AG08395 (cell line): ENCODE results near the gene DDX39B.
"Not testable (repeated sequence)": the region's sequence is repeated elsewhere in the genome, so short reads cannot be mapped to it uniquely, and the experiment has no call there.

ENCODE experiments used
- DNase-seq: peaks from one replicate; pipeline ENCODE4 v3.0.0; 2012; ENCODE audit warnings: mixed read lengths, low spot score

DDX39B gene

DNA sequence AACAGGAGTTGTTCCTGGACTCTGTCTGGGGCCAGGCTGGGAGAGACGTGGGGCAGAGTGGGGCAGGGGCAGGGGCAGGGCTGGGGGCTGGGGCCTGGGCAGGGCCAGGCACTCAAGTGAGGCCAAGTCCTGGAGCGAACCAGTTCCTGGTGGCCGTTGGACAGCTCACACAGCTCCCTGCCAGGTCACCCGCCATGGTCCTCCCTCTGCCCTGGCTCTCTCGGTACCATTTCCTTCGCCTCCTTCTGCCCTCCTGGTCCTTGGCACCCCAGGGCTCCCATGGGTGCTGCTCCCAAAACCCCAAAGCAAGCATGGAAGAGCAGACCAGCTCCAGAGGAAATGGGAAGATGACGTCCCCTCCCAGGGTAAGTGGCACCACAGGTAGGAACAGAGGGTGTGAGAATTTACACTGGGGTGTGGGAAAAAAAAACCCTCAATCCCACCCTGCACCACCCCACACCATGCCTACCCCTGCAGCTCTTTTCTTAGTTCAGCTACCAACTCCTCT lies 12.9 kb downstream of the DDX39B start, which contains the start of gene MCCD1:
TSS of gene MCCD1 (plus strand) at position 142 of the 508 bp plus-strand sequence. CDS start at position 195, 53 bp downstream.
- no peak for DNase-seq

DNA sequence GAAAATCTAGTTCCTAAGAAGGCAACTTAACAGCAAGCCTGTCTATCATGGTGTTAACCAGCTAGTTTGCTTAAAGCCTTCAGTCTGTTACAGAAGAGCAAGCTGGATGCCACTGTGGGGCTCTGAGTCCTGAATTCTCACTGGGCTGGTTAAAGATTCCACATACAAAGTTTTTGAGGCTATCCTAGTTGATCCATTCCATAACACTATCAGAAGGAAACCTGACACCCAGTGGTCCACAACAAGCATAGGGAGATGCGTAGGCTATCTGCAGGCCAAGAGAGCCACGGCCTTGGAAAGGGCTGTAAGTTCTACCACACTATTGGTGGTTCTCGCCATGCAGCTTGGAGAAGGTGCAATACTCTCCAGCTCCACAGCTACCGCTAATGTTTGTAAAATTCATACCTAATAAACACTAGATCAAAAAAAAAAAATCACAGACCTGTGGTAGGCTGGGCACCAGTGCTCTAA lies 13.5 kb downstream of the DDX39B start:
- no peak for DNase-seq

- DNase-seq, result peak; percentile 51
These were observed 15.7 kb downstream of the DDX39B start for GRCh38 chr6:31525932-31526591.

GRCh38 chr6:31525553-31525931 lies 16.3 kb downstream of the DDX39B start:
- DNase-seq, result no peak

DNA sequence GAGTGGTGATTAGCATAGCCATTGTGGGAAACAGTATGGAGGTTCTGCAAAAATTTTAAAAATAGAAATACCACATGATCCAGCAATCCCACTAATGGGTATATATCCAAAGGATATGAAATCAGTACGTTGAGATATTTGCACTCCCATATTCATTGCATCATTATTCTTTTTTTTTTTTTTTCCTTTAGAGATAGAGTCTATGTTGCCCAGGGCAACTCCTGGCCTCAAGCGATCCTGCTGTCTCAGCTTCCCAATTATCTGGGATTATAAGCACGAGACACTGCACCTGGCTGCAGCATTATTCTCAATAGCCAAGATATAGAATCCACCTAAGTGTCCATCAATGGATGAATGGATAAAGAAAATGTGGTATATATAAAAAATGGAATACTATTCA lies 20.0 kb downstream of the DDX39B start:
- no peak for DNase-seq

GRCh38 chr6:31513456-31514165 lies 28.2 kb downstream of the DDX39B start:
- DNase-seq, result no peak

DNA sequence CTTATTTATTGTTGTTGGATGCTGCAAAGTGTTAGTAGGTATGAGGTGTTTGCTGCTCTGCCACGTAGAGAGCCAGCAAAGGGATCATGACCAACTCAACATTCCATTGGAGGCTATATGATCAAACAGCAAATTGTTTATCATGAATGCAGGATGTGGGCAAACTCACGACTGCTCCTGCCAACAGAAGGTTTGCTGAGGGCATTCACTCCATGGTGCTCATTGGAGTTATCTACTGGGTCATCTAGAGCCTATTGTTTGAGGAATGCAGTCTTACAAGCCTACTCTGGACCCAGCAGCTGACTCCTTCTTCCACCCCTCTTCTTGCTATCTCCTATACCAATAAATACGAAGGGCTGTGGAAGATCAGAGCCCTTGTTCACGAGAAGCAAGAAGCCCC lies 31.8 kb downstream of the DDX39B start:
- DNase-seq, result no peak

DNA sequence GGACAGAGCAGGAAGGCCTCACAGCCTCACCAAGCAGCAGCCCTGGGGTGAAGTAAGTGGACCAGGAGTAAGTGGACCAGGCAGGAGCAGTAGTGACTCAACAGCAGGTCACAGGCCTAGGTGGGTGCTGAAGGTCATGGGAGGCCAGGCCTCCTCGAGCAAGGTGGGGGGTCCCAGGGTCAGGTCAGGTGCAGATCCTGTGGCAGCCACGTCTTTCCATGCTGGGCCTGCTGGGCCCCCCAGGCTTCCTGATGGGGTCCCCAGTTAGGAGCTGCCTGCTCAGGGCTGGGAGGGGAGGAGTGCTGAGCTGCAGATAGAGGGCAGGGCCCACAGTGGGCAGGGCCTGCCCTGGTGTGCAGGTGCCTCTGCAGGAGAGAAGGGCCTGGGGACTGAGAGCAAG lies 32.8 kb downstream of the DDX39B start:
- DNase-seq, result not testable (repeated sequence)

DNA sequence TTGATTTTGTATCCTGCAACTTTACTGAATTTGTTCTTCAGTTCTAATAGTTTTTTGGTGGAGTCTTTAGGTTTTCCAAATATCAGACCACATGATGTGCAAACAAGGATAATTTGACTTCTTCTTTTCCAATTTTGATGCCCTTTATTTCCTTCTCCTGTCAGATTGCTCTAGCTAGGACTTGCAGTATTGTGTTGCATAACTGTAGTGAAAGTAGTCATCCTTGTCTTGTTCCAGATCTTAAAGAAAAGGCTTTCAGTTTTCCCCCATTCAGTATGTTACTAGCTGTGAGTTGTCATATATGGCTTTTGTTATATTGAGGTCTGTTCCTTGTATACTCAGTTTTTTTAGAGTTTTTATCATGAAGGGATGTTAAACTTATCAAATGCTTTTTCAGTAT lies 39.2 kb downstream of the DDX39B start:
- DNase-seq, result no peak

- not testable (repeated sequence) for DNase-seq
These were observed 42.2 kb downstream of the DDX39B start for GRCh38 chr6:31499648-31500047.

DNA sequence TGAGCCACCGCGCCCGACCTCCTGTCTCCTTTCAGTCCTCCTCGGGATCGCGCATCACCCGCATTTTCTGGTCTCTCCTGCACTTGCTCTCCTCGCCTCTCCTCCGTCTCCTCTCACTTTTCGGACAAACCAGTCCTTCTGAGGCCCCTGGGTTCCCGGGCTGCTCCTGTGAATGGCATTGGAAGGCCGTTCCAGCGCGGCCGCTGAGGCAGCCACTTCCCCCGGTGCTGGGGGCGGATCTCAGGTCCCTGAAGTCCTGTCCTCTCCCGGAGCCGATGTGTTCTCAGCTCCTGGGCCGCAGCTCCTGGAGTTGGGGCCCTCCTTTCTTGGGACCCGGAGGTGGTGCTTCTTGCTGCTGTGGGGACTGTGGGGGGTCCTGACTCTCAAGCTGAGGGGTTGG lies 43.1 kb downstream of the DDX39B start:
- DNase-seq, result no peak

GRCh38 chr6:31497531-31498476 lies 44.0 kb downstream of the DDX39B start, which contains the start of gene MICB:
Gene MICB (plus strand): TSS chr6:31498145. CDS start chr6:31498194, 49 bp downstream.
- peak; percentile 62 for DNase-seq

DNA sequence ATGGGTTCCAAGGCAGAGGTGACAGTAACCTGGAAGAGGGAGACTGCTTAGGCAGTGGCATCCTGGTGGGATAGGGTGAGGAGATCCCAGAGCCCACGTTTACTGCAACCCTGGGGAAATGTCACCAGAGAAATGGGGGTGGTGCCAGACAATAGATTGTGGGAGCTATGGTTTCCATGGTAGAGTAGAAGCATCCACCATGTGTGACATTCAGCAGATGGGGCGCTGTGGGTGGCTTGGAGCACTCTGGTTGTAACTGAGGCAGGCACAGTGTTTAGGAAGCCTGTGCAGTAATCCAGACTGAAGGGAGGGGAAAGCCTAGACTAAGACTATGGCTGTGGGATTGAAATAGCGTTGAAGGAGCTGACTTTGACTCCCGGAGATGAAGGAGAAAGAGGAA lies 45.0 kb downstream of the DDX39B start:
- not testable (repeated sequence) for DNase-seq

- no peak for DNase-seq
These were observed 46.2 kb downstream of the DDX39B start for GRCh38 chr6:31495580-31495979.

GRCh38 chr6:31493875-31494694 lies 47.7 kb downstream of the DDX39B start:
- peak; percentile 45 for DNase-seq

DNA sequence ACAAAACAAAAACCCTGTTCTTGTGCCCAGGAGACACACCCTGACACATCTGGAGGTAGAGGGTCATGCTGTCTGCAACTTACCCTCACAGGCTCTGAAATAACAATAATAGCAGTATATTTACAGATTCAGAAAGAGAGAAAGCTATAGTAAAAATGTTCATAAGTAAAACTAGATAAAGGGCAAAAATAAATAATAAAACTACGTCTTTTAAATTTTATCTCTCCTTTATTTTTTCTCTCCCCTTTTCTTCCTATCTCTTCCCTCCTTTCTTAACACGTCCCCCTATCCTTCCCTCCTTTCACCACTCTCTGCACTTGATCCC lies 48.3 kb downstream of the DDX39B start:
- not testable (repeated sequence) for DNase-seq

GRCh38 chr6:31490115-31490873 lies 51.5 kb downstream of the DDX39B start:
- DNase-seq, result no peak

GRCh38 chr6:31489086-31489485 lies 52.7 kb downstream of the DDX39B start:
- no peak for DNase-seq

GRCh38 chr6:31487674-31488073 lies 54.1 kb downstream of the DDX39B start:
- not testable (repeated sequence) for DNase-seq

DNA sequence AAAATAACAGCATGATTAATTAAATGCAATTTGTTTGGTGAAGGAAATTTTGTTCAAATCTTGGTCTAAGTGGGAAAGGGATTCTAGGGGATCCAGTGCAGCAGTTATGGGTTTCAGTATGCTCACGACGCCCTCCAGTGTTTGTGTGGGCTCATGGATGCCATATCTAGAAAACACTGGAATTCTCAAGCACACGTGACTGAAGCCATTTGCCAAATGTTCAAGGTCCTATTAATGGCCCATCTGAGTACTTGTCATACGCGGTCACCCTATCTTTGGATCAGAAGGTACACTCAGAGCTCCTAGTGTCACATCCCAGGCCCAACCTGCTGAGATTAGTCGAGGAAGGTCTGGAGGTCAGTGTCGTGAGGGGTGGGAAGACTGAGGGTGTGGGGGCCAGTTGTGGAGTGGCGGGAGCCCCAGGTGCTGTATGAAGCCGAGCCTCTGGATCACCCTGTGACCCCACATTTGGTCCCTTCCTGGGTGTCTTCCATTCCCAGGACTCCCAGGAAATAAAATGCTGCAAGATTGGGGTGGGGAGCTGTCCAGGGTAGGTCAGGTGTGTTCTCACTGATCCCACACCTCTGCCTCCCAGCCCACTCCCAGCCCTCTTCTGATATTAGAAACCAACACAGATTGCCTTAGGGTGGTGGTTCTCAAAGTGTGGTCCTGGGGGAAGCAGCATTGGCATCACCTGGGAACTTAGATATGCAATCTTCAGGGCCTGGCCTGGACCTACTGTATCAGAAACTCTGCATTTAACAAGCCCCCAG lies 55.6 kb downstream of the DDX39B start:
- not testable (repeated sequence) for DNase-seq
